Measurements from ENCODE around the gene TBC1D7. TPM values are rescaled to one million over a fixed set of nuclear protein-coding genes. Genes with fewer than 3 reads are reported as not detected.

The TBC1D7 gene
- total RNA-seq, 4 donors from 2014 or later = 5.5 to 12.5 (median 8.4) TPM

DNA sequence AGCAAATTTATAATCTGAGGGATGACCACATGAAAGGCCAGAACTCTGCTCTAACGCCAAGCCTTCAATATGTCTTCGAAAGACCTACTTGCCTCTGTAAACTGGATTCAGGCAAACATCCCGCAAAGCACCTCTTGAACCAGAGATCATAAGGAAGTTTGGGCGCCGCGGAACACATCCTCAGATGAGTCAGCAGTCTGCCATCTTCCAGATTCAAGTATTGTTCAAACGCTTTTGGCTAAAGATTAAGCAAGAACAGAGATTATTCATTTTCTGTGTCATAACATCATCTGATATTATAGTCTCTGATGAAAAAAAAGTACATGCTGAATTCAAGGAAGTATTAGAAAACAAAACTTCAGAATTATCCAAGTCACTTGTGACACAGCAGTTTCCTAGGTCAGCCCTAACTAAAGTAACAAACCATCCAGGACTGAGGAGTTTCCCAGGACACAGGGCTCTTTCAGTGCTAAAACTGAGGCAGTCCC, 20.8 kb downstream of the TBC1D7 start:
- H3K4me3 ChIP-seq = no peak overlapping the region
- H3K27me3 ChIP-seq = no peaks in the 10 kb centered on the region
- H3K4me1 ChIP-seq = peaks cover 25 to 28% (median 25%) of the 10 kb centered on the region in 4 donors
- peak; percentile 53 for DNase-seq (ENCODE audit: extremely low spot score)
- no peaks in the 10 kb centered on the region for H3K9me3 ChIP-seq
- 88% methylated on average over 7 of the region's 7 CpGs for WGBS
- intact Hi-C loops (cut with DNase I) = no loop called here
- peaks cover 0 to 50% (median 26%) of the 10 kb centered on the region in 4 donors for H3K36me3 ChIP-seq
- H3K27ac ChIP-seq (replicated peaks in 1 of 4) = no peak overlapping the region
- no peak for TF ChIP-seq EP300 (IDR thresholded peaks at IDR 0.05)
- TF ChIP-seq, protein P1, sequence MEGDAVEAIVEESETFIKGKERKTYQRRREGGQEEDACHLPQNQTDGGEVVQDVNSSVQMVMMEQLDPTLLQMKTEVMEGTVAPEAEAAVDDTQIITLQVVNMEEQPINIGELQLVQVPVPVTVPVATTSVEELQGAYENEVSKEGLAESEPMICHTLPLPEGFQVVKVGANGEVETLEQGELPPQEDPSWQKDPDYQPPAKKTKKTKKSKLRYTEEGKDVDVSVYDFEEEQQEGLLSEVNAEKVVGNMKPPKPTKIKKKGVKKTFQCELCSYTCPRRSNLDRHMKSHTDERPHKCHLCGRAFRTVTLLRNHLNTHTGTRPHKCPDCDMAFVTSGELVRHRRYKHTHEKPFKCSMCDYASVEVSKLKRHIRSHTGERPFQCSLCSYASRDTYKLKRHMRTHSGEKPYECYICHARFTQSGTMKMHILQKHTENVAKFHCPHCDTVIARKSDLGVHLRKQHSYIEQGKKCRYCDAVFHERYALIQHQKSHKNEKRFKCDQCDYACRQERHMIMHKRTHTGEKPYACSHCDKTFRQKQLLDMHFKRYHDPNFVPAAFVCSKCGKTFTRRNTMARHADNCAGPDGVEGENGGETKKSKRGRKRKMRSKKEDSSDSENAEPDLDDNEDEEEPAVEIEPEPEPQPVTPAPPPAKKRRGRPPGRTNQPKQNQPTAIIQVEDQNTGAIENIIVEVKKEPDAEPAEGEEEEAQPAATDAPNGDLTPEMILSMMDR (IDR thresholded peaks at IDR 0.05) = no peak
- no peak for TF ChIP-seq POLR2AphosphoS5 (IDR thresholded peaks at IDR 0.05)
- no peak for TF ChIP-seq POLR2A (IDR thresholded peaks at IDR 0.05; ENCODE audit: low read depth)

DNA sequence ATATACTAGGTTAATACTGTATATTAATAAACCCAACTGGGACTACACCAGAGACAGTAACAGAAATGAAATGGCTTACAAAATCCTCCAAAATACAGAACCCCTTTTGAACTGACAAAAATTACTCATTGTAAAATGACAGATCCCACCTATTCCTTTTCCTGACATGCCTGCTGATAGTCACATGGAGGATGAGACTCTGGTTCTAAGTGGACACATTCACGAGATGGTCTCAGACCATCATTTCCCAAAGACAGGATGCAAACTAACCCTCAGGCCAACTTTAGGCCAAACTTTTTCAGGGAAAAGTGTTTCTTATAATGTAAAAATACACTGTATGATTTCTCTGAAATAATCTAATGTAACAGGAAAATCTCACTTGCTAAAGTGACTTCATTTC, 22.5 kb downstream of the TBC1D7 start:
- H3K36me3 ChIP-seq = peaks cover 0 to 35% (median 24%) of the 10 kb centered on the region in 4 donors
- H3K9me3 ChIP-seq = no peaks in the 10 kb centered on the region
- no peaks in the 10 kb centered on the region for H3K27me3 ChIP-seq
- intact Hi-C loops (cut with DNase I) = no loop called here
- H3K27ac ChIP-seq (replicated peaks in 1 of 4) = no peak overlapping the region
- 92% methylated on average over 1 of the region's 1 CpG for WGBS
- H3K4me1 ChIP-seq = peaks cover 30 to 33% (median 32%) of the 10 kb centered on the region in 4 donors
- no peak overlapping the region for H3K4me3 ChIP-seq
- TF ChIP-seq, protein P1 (IDR thresholded peaks at IDR 0.05) = no peak
- no peak for TF ChIP-seq POLR2A (IDR thresholded peaks at IDR 0.05; ENCODE audit: low read depth)
- TF ChIP-seq POLR2AphosphoS5 (IDR thresholded peaks at IDR 0.05) = no peak
- TF ChIP-seq EP300 (IDR thresholded peaks at IDR 0.05) = no peak
- DNase-seq (ENCODE audit: extremely low spot score) = no peak

DNA sequence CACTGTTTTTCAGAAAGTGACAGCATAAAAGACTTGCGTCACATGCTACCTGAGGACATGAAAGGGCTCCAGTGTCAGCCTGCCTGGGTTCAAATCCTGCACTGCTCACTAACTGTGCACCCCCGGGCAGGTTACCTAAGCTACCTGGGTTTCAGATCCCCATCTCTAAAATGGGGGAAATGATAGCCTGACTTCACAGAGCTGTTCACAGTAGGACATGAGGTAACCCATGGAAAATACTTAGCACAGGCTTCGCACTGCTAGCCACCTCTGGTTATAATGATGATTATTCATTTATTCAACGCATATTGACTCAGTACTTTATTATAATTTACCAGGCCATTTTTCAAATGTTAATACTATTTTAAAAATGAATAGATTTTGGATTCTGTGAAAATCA, 23.0 kb downstream of the TBC1D7 start:
- Histone ChIP-seq H3K36me3 (peaks cover 0 to 39% (median 23%) of the 10 kb centered on the region in 4 donors), H3K4me1 (peaks cover 30 to 33% (median 32%) of the 10 kb centered on the region in 4 donors), H3K9me3 (no peaks in the 10 kb centered on the region), H3K27me3 (no peaks in the 10 kb centered on the region), H3K4me3 (no peak overlapping the region), H3K27ac (replicated peaks in 1 of 4) (peak overlapping the region in 1 of 4 donors; percentile 17)
- 76% methylated on average over 4 of the region's 4 CpGs for whole genome bisulfite sequencing
- TF ChIP-seq POLR2AphosphoS5 (IDR thresholded peaks at IDR 0.05) (no peak), POLR2A (IDR thresholded peaks at IDR 0.05; ENCODE audit: low read depth) (no peak), EP300 (IDR thresholded peaks at IDR 0.05) (no peak)
- TF ChIP-seq, protein P1 (IDR thresholded peaks at IDR 0.05) = no peak
- peak; percentile 62 for DNase-seq (ENCODE audit: extremely low spot score)
- intact Hi-C loops (cut with DNase I) = no loop called here

DNA sequence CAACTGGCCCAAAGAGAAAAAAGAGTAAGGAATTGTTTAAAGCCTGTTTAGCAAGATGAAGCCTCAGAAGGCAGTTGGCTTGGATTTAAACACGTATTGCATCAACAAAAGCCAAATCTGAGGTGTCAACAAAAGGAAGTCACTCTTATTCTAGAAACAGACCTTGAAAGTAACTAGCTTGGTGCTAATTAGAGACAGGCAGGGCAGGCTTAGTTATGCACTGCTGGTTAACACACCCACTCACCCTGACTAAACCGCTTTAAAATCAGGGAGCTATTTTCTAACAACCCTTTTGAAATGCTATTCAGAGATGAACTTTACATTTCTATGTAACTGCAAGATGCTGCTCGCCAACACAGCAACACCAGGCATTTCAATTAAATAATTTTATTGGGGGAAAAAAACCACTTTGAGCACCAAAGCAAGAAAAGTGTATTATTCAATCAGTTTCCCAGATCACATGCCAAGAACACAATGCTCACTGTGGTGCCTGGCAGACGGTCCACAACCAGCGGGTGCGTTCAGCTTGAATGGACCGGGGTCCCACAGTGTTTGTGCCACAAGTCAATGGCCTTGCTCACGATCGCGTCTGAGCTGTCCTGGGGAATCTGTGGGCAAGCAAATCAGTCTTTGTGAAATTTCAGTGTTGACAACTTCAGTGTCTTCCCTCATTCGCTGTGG, 23.6 kb downstream of the TBC1D7 start:
- Histone ChIP-seq H3K4me1 (peaks cover 30 to 33% (median 32%) of the 10 kb centered on the region in 4 donors), H3K27me3 (no peaks in the 10 kb centered on the region), H3K9me3 (no peaks in the 10 kb centered on the region), H3K36me3 (peaks cover 0 to 40% (median 27%) of the 10 kb centered on the region in 4 donors), H3K4me3 (no peak overlapping the region), H3K27ac (replicated peaks in 1 of 4) (peak overlapping the region; percentile 61 to 82 (median 74))
- TF ChIP-seq POLR2A (IDR thresholded peaks at IDR 0.05; ENCODE audit: low read depth) = no peak
- TF ChIP-seq POLR2AphosphoS5 (IDR thresholded peaks at IDR 0.05) = no peak
- TF ChIP-seq EP300 (IDR thresholded peaks at IDR 0.05) = no peak
- TF ChIP-seq, protein P1 (IDR thresholded peaks at IDR 0.05) = no peak
- DNase-seq (ENCODE audit: extremely low spot score) = peak; percentile 42
- 76% methylated on average over 4 of the region's 11 CpGs for WGBS
- intact Hi-C loops (cut with DNase I) = no loop called here

All from esophagus muscularis mucosa (tissue), 4 donors.